ENCODE data around the gene RHBDL2. TPM values are rescaled to one million over a fixed set of nuclear protein-coding genes. Genes with fewer than 3 reads are reported as not detected.

RHBDL2 gene
- total RNA-seq, 2 experiments from 2014 or later: not detected

- H3K9me3 Mint-ChIP-seq: no peaks in the 10 kb centered on the region
- H3K27ac Mint-ChIP-seq: no peak overlapping the region
- no peaks in the 10 kb centered on the region for H3K36me3 Mint-ChIP-seq (ENCODE audit: low read depth)
- ATAC-seq (ENCODE audit: poor library complexity): no peak
- ChIA-PET POLR2A (no interaction called here), CTCF (no interaction called here)
- no peaks in the 10 kb centered on the region for H3K27me3 ChIP-seq (ENCODE audit: control insufficient read depth in 1 of 2, insufficient read depth in 2 of 2, low read length in 2 of 2)
- no peaks in the 10 kb centered on the region for H3K4me1 Mint-ChIP-seq (ENCODE audit: low read depth)
- no peaks in the 10 kb centered on the region for H3K9me3 ChIP-seq (ENCODE audit: control insufficient read depth in 1 of 2, insufficient read depth in 1 of 2, low read length in 2 of 2)
- no peak overlapping the region for H3K4me3 ChIP-seq (ENCODE audit: low read length)
- no peak overlapping the region for H3K27ac ChIP-seq (ENCODE audit: low read depth in 1 of 2, low read length in 2 of 2)
- no peak for TF ChIP-seq CTCF (IDR thresholded peaks at IDR 0.05)
- intact Hi-C loops (cut with DNase I, micrococcal nuclease): no loop called here
- DNase-seq: no peak
- no peaks in the 10 kb centered on the region for H3K4me1 ChIP-seq (ENCODE audit: insufficient read depth, low read length)
- H3K4me3 Mint-ChIP-seq: no peak overlapping the region
- no peaks in the 10 kb centered on the region for H3K27me3 Mint-ChIP-seq
- H3K36me3 ChIP-seq (ENCODE audit: insufficient read depth, low read length): no peaks in the 10 kb centered on the region
Observed at GRCh38 chr1:38942664-38943428, 1.2 kb upstream of the RHBDL2 start.

- Mint-ChIP-seq H3K36me3 (ENCODE audit: low read depth) (no peaks in the 10 kb centered on the region), H3K27me3 (no peaks in the 10 kb centered on the region), H3K27ac (no peak overlapping the region), H3K4me3 (no peak overlapping the region), H3K9me3 (no peaks in the 10 kb centered on the region), H3K4me1 (ENCODE audit: low read depth) (no peaks in the 10 kb centered on the region)
- Histone ChIP-seq H3K36me3 (ENCODE audit: insufficient read depth, low read length) (no peaks in the 10 kb centered on the region), H3K27ac (ENCODE audit: low read depth in 1 of 2, low read length in 2 of 2) (no peak overlapping the region), H3K4me1 (ENCODE audit: insufficient read depth, low read length) (no peaks in the 10 kb centered on the region), H3K4me3 (ENCODE audit: low read length) (no peak overlapping the region), H3K9me3 (ENCODE audit: control insufficient read depth in 1 of 2, insufficient read depth in 1 of 2, low read length in 2 of 2) (no peaks in the 10 kb centered on the region), H3K27me3 (ENCODE audit: control insufficient read depth in 1 of 2, insufficient read depth in 2 of 2, low read length in 2 of 2) (no peaks in the 10 kb centered on the region)
- ChIA-PET POLR2A (no interaction called here), CTCF (interaction anchor here (0.5 kb wide), 1 partner anchor 98 kb away, joined by 4 read pairs; no protein-coding TSS in a partner anchor)
- DNase-seq (no peak), ATAC-seq (ENCODE audit: poor library complexity) (no peak)
- TF ChIP-seq CTCF (IDR thresholded peaks at IDR 0.05): no peak
- intact Hi-C loops (cut with DNase I, micrococcal nuclease): no loop called here
Observed at GRCh38 chr1:38941093-38941492, 537 bp downstream of the RHBDL2 start.

- TF ChIP-seq CTCF (IDR thresholded peaks at IDR 0.05): no peak
- DNase-seq: no peak
Observed at GRCh38 chr1:38940339-38941047, 1.1 kb downstream of the RHBDL2 start.

More at GRCh38 chr1:38940339-38941047, 1.1 kb downstream of the RHBDL2 start:
- Mint-ChIP-seq H3K4me1 (ENCODE audit: low read depth) (no peaks in the 10 kb centered on the region), H3K36me3 (ENCODE audit: low read depth) (no peaks in the 10 kb centered on the region), H3K9me3 (no peaks in the 10 kb centered on the region), H3K27ac (no peak overlapping the region), H3K27me3 (no peaks in the 10 kb centered on the region), H3K4me3 (no peak overlapping the region)
- CTCF ChIA-PET: interaction anchor here (0.5 kb wide), 1 partner anchor 98 kb away, joined by 4 read pairs; no protein-coding TSS in a partner anchor
- ATAC-seq (ENCODE audit: poor library complexity): no peak
- POLR2A ChIA-PET: no interaction called here
- H3K4me3 ChIP-seq (ENCODE audit: low read length): no peak overlapping the region
- intact Hi-C loops (cut with DNase I, micrococcal nuclease): no loop called here
- no peaks in the 10 kb centered on the region for H3K36me3 ChIP-seq (ENCODE audit: insufficient read depth, low read length)
- no peaks in the 10 kb centered on the region for H3K4me1 ChIP-seq (ENCODE audit: insufficient read depth, low read length)
- no peak overlapping the region for H3K27ac ChIP-seq (ENCODE audit: low read depth in 1 of 2, low read length in 2 of 2)
- no peaks in the 10 kb centered on the region for H3K9me3 ChIP-seq (ENCODE audit: control insufficient read depth in 1 of 2, insufficient read depth in 1 of 2, low read length in 2 of 2)
- H3K27me3 ChIP-seq (ENCODE audit: control insufficient read depth in 1 of 2, insufficient read depth in 2 of 2, low read length in 2 of 2): no peaks in the 10 kb centered on the region

All from CD4-positive, alpha-beta T cell (primary cell).